Measurements from ENCODE around the gene SLC25A41. TPM values are rescaled to one million over a fixed set of nuclear protein-coding genes. Genes with fewer than 3 reads are reported as not detected.
"Not testable (repeated sequence)": the region's sequence is repeated elsewhere in the genome, so short reads cannot be mapped to it uniquely, and the experiment has no call there.

SLC25A41 gene
- total and polyA plus RNA-seq, 9 of the 15 experiments (the other 6 are each of a cell fraction or from before 2014, with no cell fraction given) = 0.08 to 4.2 (median 1.6) TPM

GRCh38 chr19:6428692-6429418, 4.7 kb downstream of the SLC25A41 start:
- 70% methylated on average over 2 of the region's 2 CpGs for WGBS (ENCODE audit: insufficient coverage, low coverage, missing lambda C conversion rate)
- DNase-seq (ENCODE audit: extremely low read depth in 1 of 4, low spot score in 3 of 4); H3K27me3 ChIP-seq (ENCODE audit: control insufficient read depth in 2 of 2, insufficient read depth in 2 of 2, low read length in 2 of 2); H3K27ac ChIP-seq (ENCODE audit: extremely low read depth, low read depth, low read length); H3K9me1 ChIP-seq (ENCODE audit: control insufficient read depth, insufficient read depth, low read length); in situ Hi-C loops (cut with MboI); ATAC-seq; H3K9me3 ChIP-seq (replicated peaks; ENCODE audit: control insufficient read depth, insufficient read depth, low read depth, low read length); FAIRE-seq; H3K36me3 ChIP-seq (ENCODE audit: control insufficient read depth, insufficient read depth, low read length); POLR2A ChIA-PET; H4K20me1 ChIP-seq (replicated peaks; ENCODE audit: control insufficient read depth, insufficient read depth, low read length); BruUV-seq (replicated peaks); CTCF ChIA-PET (ENCODE audit: low intra/inter-chr PET ratio): not testable (repeated sequence)
- TF ChIP-seq PCBP2 (IDR thresholded peaks at IDR 0.05; ENCODE audit: low read depth, low read length, poor library complexity, severe bottlenecking) = peak; percentile 99
- TF ChIP-seq ZNF121 (CRISPR knock-in tag; conservative IDR thresholded peaks at IDR 0.05) = peak; percentile 77
- peak; percentile 43; the same call in 1 of the 2 replicates for TF ChIP-seq ZNF263 (CRISPR knock-in tag; IDR thresholded peaks at IDR 0.05; ENCODE audit: borderline replicate concordance)
- TF ChIP-seq HNRNPK (IDR thresholded peaks at IDR 0.05; ENCODE audit: low read depth, low read length, poor library complexity, severe bottlenecking) = peak; percentile 79
- Histone ChIP-seq H3K4me3 (peak overlapping the region; percentile 52), H3K9ac (ENCODE audit: insufficient read depth in 1 of 2, low read depth in 2 of 2, low read length in 2 of 2) (peak overlapping the region; percentile 71 to 85; a peak in 2 of 4 replicates), H3K4me2 (ENCODE audit: insufficient read depth, low read length) (peak overlapping the region; percentile 89), H3K79me2 (ENCODE audit: control insufficient read depth, insufficient read depth, low read length) (peaks cover 22% of the 10 kb centered on the region), H2AFZ (ENCODE audit: low read depth, low read length) (peak overlapping the region; percentile 86), H3K4me1 (replicated peaks in 1 of 2; ENCODE audit: control insufficient read depth in 2 of 2, insufficient read depth in 2 of 2, low read length in 2 of 2) (peaks cover 11 to 34% of the 10 kb centered on the region in 2 experiments)
- intact Hi-C loops (cut with micrococcal nuclease) = loop anchor here (10.0 kb wide), 2 partner anchors 114 to 264 kb away; no protein-coding TSS in a partner anchor
